Measurements from ENCODE around the gene SMAD6. TPM values are rescaled to one million over a fixed set of nuclear protein-coding genes. Genes with fewer than 3 reads are reported as not detected.

Gene SMAD6
- total RNA-seq, 1 experiment from 2014 or later: 19.9 TPM

DNA sequence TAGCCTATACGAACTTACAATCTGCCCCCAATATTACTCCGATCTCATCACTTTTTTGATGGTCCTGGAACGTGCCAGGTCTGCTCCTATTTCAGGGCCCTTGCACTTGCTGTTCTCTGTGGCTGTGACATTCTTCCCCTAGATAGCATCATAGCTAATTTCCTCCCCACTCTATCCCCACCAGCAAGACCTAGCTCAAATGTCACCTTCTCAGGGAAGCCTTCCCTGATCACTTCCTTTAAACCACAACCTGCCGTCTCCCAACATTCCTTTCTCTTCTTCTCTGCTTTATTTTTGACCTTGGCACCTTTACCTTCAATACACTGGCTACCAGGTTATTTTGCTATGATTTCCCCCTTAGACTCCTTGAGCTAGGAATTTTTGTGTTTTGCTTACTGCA is 5.3 kb upstream of the SMAD6 start:
- Histone ChIP-seq H3K79me2 (ENCODE audit: low read length) (no peaks in the 10 kb centered on the region), H3K4me1 (ENCODE audit: insufficient read depth, low read length) (peaks cover 6% of the 10 kb centered on the region; the same call in 1 of the 2 replicates), H3K27ac (ENCODE audit: low read length) (no peak overlapping the region), H3K9me2 (replicated peaks; ENCODE audit: low read length) (no peaks in the 10 kb centered on the region), H2AFZ (ENCODE audit: low read length) (no peak overlapping the region), H3K27me3 (ENCODE audit: low read length) (no peaks in the 10 kb centered on the region), H3K9me3 (ENCODE audit: low read length) (no peaks in the 10 kb centered on the region), H3K4me3 (ENCODE audit: low read length) (no peak overlapping the region), H3K4me2 (ENCODE audit: low read length) (no peak overlapping the region), H4K20me1 (ENCODE audit: low read length) (no peaks in the 10 kb centered on the region), H3F3A (ENCODE audit: low read length, unreplicated experiment) (no peaks in the 10 kb centered on the region), H3K9ac (ENCODE audit: low read length) (no peak overlapping the region), H3K36me3 (ENCODE audit: low read depth, low read length) (no peaks in the 10 kb centered on the region)
- DNase-seq: no peak
- TF ChIP-seq EZH2phosphoT487 (IDR thresholded peaks at IDR 0.05; ENCODE audit: borderline replicate concordance, low read length) (no peak), EZH2 (IDR thresholded peaks at IDR 0.05; ENCODE audit: low read length, unreplicated experiment) (no peak)
- TF ChIP-seq, protein P1, sequence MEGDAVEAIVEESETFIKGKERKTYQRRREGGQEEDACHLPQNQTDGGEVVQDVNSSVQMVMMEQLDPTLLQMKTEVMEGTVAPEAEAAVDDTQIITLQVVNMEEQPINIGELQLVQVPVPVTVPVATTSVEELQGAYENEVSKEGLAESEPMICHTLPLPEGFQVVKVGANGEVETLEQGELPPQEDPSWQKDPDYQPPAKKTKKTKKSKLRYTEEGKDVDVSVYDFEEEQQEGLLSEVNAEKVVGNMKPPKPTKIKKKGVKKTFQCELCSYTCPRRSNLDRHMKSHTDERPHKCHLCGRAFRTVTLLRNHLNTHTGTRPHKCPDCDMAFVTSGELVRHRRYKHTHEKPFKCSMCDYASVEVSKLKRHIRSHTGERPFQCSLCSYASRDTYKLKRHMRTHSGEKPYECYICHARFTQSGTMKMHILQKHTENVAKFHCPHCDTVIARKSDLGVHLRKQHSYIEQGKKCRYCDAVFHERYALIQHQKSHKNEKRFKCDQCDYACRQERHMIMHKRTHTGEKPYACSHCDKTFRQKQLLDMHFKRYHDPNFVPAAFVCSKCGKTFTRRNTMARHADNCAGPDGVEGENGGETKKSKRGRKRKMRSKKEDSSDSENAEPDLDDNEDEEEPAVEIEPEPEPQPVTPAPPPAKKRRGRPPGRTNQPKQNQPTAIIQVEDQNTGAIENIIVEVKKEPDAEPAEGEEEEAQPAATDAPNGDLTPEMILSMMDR (conservative IDR thresholded peaks at IDR 0.05; ENCODE audit: low read depth, low read length): no peak
- CTCF ChIA-PET: no interaction called here
- no TSS peak for BruUV-seq (replicated peaks)
- intact Hi-C loops (cut with micrococcal nuclease): no loop called here
- no peak for ATAC-seq
- POLR2A ChIA-PET (ENCODE audit: unreplicated experiment): no interaction called here

DNA sequence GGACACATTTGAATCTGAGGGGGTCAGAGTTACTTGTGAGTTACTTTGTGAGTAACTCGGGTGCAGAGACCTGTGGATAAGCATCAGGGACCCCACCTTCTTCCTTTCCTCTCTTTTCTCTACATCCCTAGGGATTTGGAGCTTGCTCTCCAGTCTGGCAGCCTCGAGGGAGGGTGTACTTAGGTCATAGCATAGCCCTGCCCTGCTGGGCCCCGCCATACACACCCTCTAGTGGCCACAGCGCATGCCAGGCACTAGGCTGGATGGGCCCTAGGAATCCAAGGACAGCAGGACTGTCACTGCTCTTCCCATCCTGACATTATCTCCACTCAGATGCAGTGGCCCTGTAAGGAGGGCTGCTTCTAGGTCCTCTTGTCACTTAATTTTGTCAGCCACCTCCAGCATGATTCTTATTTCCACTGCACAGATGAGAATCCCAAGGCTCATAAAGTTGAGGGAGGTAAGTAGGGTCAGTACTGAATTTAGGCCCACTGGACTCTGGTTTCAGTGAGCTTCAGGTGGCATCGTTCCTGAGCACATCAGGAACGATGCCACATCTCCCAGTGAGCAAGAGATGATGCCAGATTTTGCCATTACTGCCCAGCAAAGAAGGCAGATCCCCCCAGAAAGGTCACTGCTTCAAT is 3.6 kb upstream of the SMAD6 start:
- H3K79me2 ChIP-seq (ENCODE audit: low read length): peaks cover 13% of the 10 kb centered on the region
- TF ChIP-seq EZH2 (IDR thresholded peaks at IDR 0.05; ENCODE audit: low read length, unreplicated experiment): no peak
- TF ChIP-seq EZH2phosphoT487 (IDR thresholded peaks at IDR 0.05; ENCODE audit: borderline replicate concordance, low read length): no peak
- TF ChIP-seq, protein P1 (conservative IDR thresholded peaks at IDR 0.05; ENCODE audit: low read depth, low read length): peak; percentile 79
- no peak overlapping the region for H3K27ac ChIP-seq (ENCODE audit: low read length)
- ATAC-seq (peak; percentile 44), DNase-seq (peak; percentile 75)
- CTCF ChIA-PET: interaction anchor here (0.6 to 1.4 kb wide), 4 partner anchors 13 to 1694 kb away, joined by 3 to 9 read pairs (median 4); no protein-coding TSS in a partner anchor
- no peaks in the 10 kb centered on the region for H4K20me1 ChIP-seq (ENCODE audit: low read length)
- no peak overlapping the region for H3K4me3 ChIP-seq (ENCODE audit: low read length)
- H3F3A ChIP-seq (ENCODE audit: low read length, unreplicated experiment): no peaks in the 10 kb centered on the region
- no peak overlapping the region for H3K4me2 ChIP-seq (ENCODE audit: low read length)
- POLR2A ChIA-PET (ENCODE audit: unreplicated experiment): no interaction called here
- H3K9me3 ChIP-seq (ENCODE audit: low read length): no peaks in the 10 kb centered on the region
- intact Hi-C loops (cut with micrococcal nuclease): loop anchor here (1.0 kb wide), 1 partner anchor 79 kb away; no protein-coding TSS in a partner anchor
- no peaks in the 10 kb centered on the region for H3K27me3 ChIP-seq (ENCODE audit: low read length)
- no peaks in the 10 kb centered on the region for H3K36me3 ChIP-seq (ENCODE audit: low read depth, low read length)
- H2AFZ ChIP-seq (ENCODE audit: low read length): no peak overlapping the region
- H3K9me2 ChIP-seq (replicated peaks; ENCODE audit: low read length): no peaks in the 10 kb centered on the region
- peaks cover 6% of the 10 kb centered on the region; the same call in 1 of the 2 replicates for H3K4me1 ChIP-seq (ENCODE audit: insufficient read depth, low read length)
- BruUV-seq (replicated peaks): no TSS peak
- no peak overlapping the region for H3K9ac ChIP-seq (ENCODE audit: low read length)

- Histone ChIP-seq H4K20me1 (ENCODE audit: low read length) (no peaks in the 10 kb centered on the region), H3K27ac (ENCODE audit: low read length) (no peak overlapping the region), H3K4me2 (ENCODE audit: low read length) (no peak overlapping the region), H3K9me2 (replicated peaks; ENCODE audit: low read length) (no peaks in the 10 kb centered on the region), H3K9me3 (ENCODE audit: low read length) (no peaks in the 10 kb centered on the region), H3K4me1 (ENCODE audit: insufficient read depth, low read length) (peaks cover 6% of the 10 kb centered on the region; the same call in 1 of the 2 replicates), H3K79me2 (ENCODE audit: low read length) (peaks cover 18% of the 10 kb centered on the region), H3K36me3 (ENCODE audit: low read depth, low read length) (no peaks in the 10 kb centered on the region), H3K9ac (ENCODE audit: low read length) (no peak overlapping the region), H3F3A (ENCODE audit: low read length, unreplicated experiment) (no peaks in the 10 kb centered on the region), H2AFZ (ENCODE audit: low read length) (no peak overlapping the region), H3K4me3 (ENCODE audit: low read length) (no peak overlapping the region), H3K27me3 (ENCODE audit: low read length) (no peaks in the 10 kb centered on the region)
- intact Hi-C loops (cut with micrococcal nuclease): loop anchor here (1.0 kb wide), 1 partner anchor 80 kb away; no protein-coding TSS in a partner anchor
- TF ChIP-seq, protein P1 (conservative IDR thresholded peaks at IDR 0.05; ENCODE audit: low read depth, low read length): no peak
- TF ChIP-seq EZH2 (IDR thresholded peaks at IDR 0.05; ENCODE audit: low read length, unreplicated experiment): no peak
- TF ChIP-seq EZH2phosphoT487 (IDR thresholded peaks at IDR 0.05; ENCODE audit: borderline replicate concordance, low read length): no peak
- POLR2A ChIA-PET (ENCODE audit: unreplicated experiment): no interaction called here
- BruUV-seq (replicated peaks): no TSS peak
- ATAC-seq (no peak), DNase-seq (no peak)
- CTCF ChIA-PET: no interaction called here
Measured at GRCh38 chr15:66698971-66699370, 3.1 kb upstream of the SMAD6 start.
